Large intestine (tissue), 12 donors: ENCODE data around the gene SERF2. TPM values are rescaled to one million over a fixed set of nuclear protein-coding genes. Genes with fewer than 3 reads are reported as not detected.
"Not testable (repeated sequence)": the region's sequence is repeated elsewhere in the genome, so short reads cannot be mapped to it uniquely, and the experiment has no call there.

ENCODE experiments used
- DNase-seq, 2 donors: peaks; one replicate each; pipeline versions ENCODE4 v3.0.0 to v3.0.0-alpha.2; 2013
- H3K27ac ChIP-seq: one replicate; pipeline ENCODE4 v1.5.1; 2013; ENCODE audit warnings: low read length
- H3K27me3 ChIP-seq: 2 replicates; pipeline ENCODE4 v1.6.1; 2013; ENCODE audit warnings: low read length; ENCODE audit not compliant: control insufficient read depth, insufficient read depth
- H3K36me3 ChIP-seq: 2 replicates; pipeline ENCODE4 v1.6.1; 2013; ENCODE audit warnings: low read length; ENCODE audit not compliant: control insufficient read depth, insufficient read depth
- H3K4me1 ChIP-seq: one replicate; pipeline ENCODE4 v1.6.1; 2013; ENCODE audit warnings: low read length; ENCODE audit not compliant: control insufficient read depth, insufficient read depth
- H3K4me3 ChIP-seq: one replicate; pipeline ENCODE4 v1.5.1; 2013; ENCODE audit warnings: low read length
- H3K9me3 ChIP-seq: one replicate; pipeline ENCODE4 v1.6.1; 2013; ENCODE audit warnings: mild to moderate bottlenecking, low read depth, low read length, moderate library complexity; ENCODE audit not compliant: control insufficient read depth
- WGBS: methylation state at CpG from one replicate; pipeline ENCODE4 v1.1.5; 2013; ENCODE audit warnings: low lambda C conversion rate; ENCODE audit not compliant: insufficient coverage; 5-methylcytosine and 5-hydroxymethylcytosine counted together
- long read RNA-seq, 11 donors: transcript quantifications; one replicate each; lab custom pipeline, GENCODE V29; 2026
- polyA plus RNA-seq: library from polyadenylated mRNA; unstranded; fragments of 120-200 nt; gene quantifications from one replicate; pipeline ENCODE4 v1.2.1, GENCODE V29; 2013

SERF2 gene
- 720 TPM for polyA plus RNA-seq
- long read RNA-seq, donor 1, transcript SERF2-216 (2 exons, 1,030 nt) = minor isoform, 5 of 352 reads
- long read RNA-seq, donor 1, transcript SERF2-201 (3 exons, 1,537 nt) = major isoform, 292 of 352 reads
- long read RNA-seq, donor 1, transcript SERF2-207 (2 exons, 582 nt) = minor isoform, 36 of 352 reads
- long read RNA-seq, donor 1, partial matches to known transcripts = 13 of 352 reads
- long read RNA-seq, donor 1, other reads (novel, unspliced or antisense) = 0 of 352 reads
- long read RNA-seq, donor 2, transcript SERF2-216 (2 exons, 1,030 nt) = minor isoform, 25 of 966 reads
- long read RNA-seq, donor 2, transcript SERF2-207 (2 exons, 582 nt) = minor isoform, 133 of 966 reads
- long read RNA-seq, donor 2, transcript SERF2-201 (3 exons, 1,537 nt) = major isoform, 801 of 966 reads
- long read RNA-seq, donor 2, partial matches to known transcripts = 0 of 966 reads
- long read RNA-seq, donor 2, other reads (novel, unspliced or antisense) = 0 of 966 reads
- long read RNA-seq, donor 3 = 0 reads
- long read RNA-seq, donor 4, transcript SERF2-201 (3 exons, 1,537 nt) = major isoform, 75 of 84 reads
- long read RNA-seq, donor 4, transcript SERF2-207 (2 exons, 582 nt) = minor isoform, 7 of 84 reads
- long read RNA-seq, donor 4, partial matches to known transcripts = 0 of 84 reads
- long read RNA-seq, donor 4, other reads (novel, unspliced or antisense) = 0 of 84 reads
- long read RNA-seq, donor 5, transcript SERF2-201 (3 exons, 1,537 nt) = major isoform, 419 of 484 reads
- long read RNA-seq, donor 5, transcript SERF2-207 (2 exons, 582 nt) = minor isoform, 53 of 484 reads
- long read RNA-seq, donor 5, transcript SERF2-216 (2 exons, 1,030 nt) = minor isoform, 7 of 484 reads
- long read RNA-seq, donor 5, partial matches to known transcripts = 0 of 484 reads
- long read RNA-seq, donor 5, other reads (novel, unspliced or antisense) = 0 of 484 reads
- long read RNA-seq, donor 6, transcript SERF2-201 (3 exons, 1,537 nt) = major isoform, 470 of 564 reads
- long read RNA-seq, donor 6, transcript SERF2-216 (2 exons, 1,030 nt) = minor isoform, 10 of 564 reads
- long read RNA-seq, donor 6, transcript SERF2-207 (2 exons, 582 nt) = minor isoform, 75 of 564 reads
- long read RNA-seq, donor 6, partial matches to known transcripts = 0 of 564 reads
- long read RNA-seq, donor 6, other reads (novel, unspliced or antisense) = 0 of 564 reads
- long read RNA-seq, donor 7, transcript SERF2-201 (3 exons, 1,537 nt) = major isoform, 361 of 420 reads
- long read RNA-seq, donor 7, transcript SERF2-216 (2 exons, 1,030 nt) = minor isoform, 9 of 420 reads
- long read RNA-seq, donor 7, transcript SERF2-207 (2 exons, 582 nt) = minor isoform, 45 of 420 reads
- long read RNA-seq, donor 7, partial matches to known transcripts = 0 of 420 reads
- long read RNA-seq, donor 7, other reads (novel, unspliced or antisense) = 0 of 420 reads
- long read RNA-seq, donor 8, transcript SERF2-201 (3 exons, 1,537 nt) = major isoform, 1,025 of 1,177 reads
- long read RNA-seq, donor 8, transcript SERF2-202 (3 exons, 506 nt) = minor isoform, 7 of 1,177 reads
- long read RNA-seq, donor 8, transcript SERF2-216 (2 exons, 1,030 nt) = minor isoform, 24 of 1,177 reads
- long read RNA-seq, donor 8, transcript SERF2-207 (2 exons, 582 nt) = minor isoform, 114 of 1,177 reads
- long read RNA-seq, donor 8, partial matches to known transcripts = 0 of 1,177 reads
- long read RNA-seq, donor 8, other reads (novel, unspliced or antisense) = 0 of 1,177 reads
- long read RNA-seq, donor 9, transcript SERF2-201 (3 exons, 1,537 nt) = major isoform, 660 of 769 reads
- long read RNA-seq, donor 9, transcript SERF2-216 (2 exons, 1,030 nt) = minor isoform, 11 of 769 reads
- long read RNA-seq, donor 9, transcript SERF2-207 (2 exons, 582 nt) = minor isoform, 90 of 769 reads
- long read RNA-seq, donor 9, partial matches to known transcripts = 0 of 769 reads
- long read RNA-seq, donor 9, other reads (novel, unspliced or antisense) = 0 of 769 reads
- long read RNA-seq, donor 10, transcript SERF2-216 (2 exons, 1,030 nt) = minor isoform, 21 of 736 reads
- long read RNA-seq, donor 10, transcript SERF2-201 (3 exons, 1,537 nt) = major isoform, 634 of 736 reads
- long read RNA-seq, donor 10, transcript SERF2-207 (2 exons, 582 nt) = minor isoform, 68 of 736 reads
- long read RNA-seq, donor 10, partial matches to known transcripts = 5 of 736 reads
- long read RNA-seq, donor 10, other reads (novel, unspliced or antisense) = 0 of 736 reads
- long read RNA-seq, donor 11, transcript SERF2-201 (3 exons, 1,537 nt) = major isoform, 467 of 552 reads
- long read RNA-seq, donor 11, transcript SERF2-207 (2 exons, 582 nt) = minor isoform, 65 of 552 reads
- long read RNA-seq, donor 11, transcript SERF2-202 (3 exons, 506 nt) = minor isoform, 5 of 552 reads
- long read RNA-seq, donor 11, transcript SERF2-216 (2 exons, 1,030 nt) = minor isoform, 13 of 552 reads
- long read RNA-seq, donor 11, partial matches to known transcripts = 0 of 552 reads
- long read RNA-seq, donor 11, other reads (novel, unspliced or antisense) = 0 of 552 reads

- peak within 1 kb of the TSS; percentile 87 for H3K27ac ChIP-seq
- H3K4me3 ChIP-seq = peak within 1 kb of the TSS; percentile 89
- WGBS = no CpG with 5 or more reads among the region's 66 CpGs
- peak; percentile 100 for DNase-seq
- H3K4me1 ChIP-seq = peaks cover 23% of the 10 kb centered on the region
- H3K9me3 ChIP-seq = no peaks in the 10 kb centered on the region
- H3K36me3 ChIP-seq = peaks cover 39% of the 10 kb centered on the region
- no peaks in the 10 kb centered on the region for H3K27me3 ChIP-seq
Observed at GRCh38 chr15:43791993-43792760, at the start of gene SERF2. Gene SERF2 (plus strand): TSS chr15:43792320. CDS start chr15:43792377, 57 bp downstream.

- no CpG with 5 or more reads among the region's 84 CpGs for WGBS
- Histone ChIP-seq H3K4me3 (peak within 1 kb of the TSS; percentile 88), H3K27ac (peak within 1 kb of the TSS; percentile 97)
- H3K36me3 ChIP-seq, H3K4me1 ChIP-seq, H3K9me3 ChIP-seq, H3K27me3 ChIP-seq: not testable (repeated sequence)
- DNase-seq = peak; percentile 93 to 95
Observed at GRCh38 chr15:43746245-43746902, 45.7 kb upstream of the SERF2 start, which contains the start of gene PDIA3. Gene PDIA3 (plus strand): TSS chr15:43746438. CDS start chr15:43746540, 102 bp downstream.

DNA sequence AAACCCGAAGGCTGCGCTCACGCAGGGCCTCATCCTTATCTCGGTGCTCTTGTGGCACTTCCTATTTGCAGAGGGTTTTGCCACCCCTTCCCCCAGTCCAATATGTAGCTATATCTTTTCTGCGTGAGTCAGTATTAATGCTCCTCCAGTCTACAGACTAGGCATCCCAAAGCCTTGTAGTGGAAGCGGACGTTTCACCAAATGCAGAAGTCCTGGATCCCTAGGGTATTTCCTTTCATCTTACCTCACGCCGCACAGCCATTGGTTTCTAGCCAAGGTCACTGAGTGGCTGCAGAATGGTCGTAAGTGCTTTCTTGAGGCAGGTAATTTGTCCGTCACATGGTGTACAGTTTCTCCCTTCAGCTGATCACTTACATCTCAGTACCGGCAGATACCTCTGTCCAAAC is 45.2 kb upstream of the SERF2 start:
- not testable (repeated sequence) for H3K9me3 ChIP-seq

DNA sequence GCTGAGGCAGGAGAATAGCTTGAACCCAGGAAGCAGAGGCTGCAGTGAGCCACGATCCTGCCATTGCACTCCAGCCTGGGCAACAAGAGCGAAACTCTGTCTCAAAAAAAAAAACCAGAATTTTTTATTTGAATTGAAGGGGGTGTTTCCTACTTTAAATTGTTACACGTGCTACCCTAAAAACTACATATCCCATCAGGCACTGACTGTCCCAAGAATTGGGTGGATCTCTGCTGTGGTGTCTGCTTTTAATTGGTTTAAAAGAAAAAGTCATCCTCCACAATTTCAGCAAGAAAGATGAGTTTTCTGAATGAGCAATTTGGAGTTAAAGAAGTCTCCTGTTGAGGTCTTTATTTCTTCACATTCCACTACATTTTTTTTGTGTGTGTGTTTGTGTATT is 43.7 kb upstream of the SERF2 start:
- no peaks in the 10 kb centered on the region for H3K9me3 ChIP-seq
- H3K4me3 ChIP-seq = no peak overlapping the region
- peaks cover 6% of the 10 kb centered on the region for H3K36me3 ChIP-seq
- WGBS = no CpG with 5 or more reads among the region's 3 CpGs
- peaks cover 3% of the 10 kb centered on the region for H3K4me1 ChIP-seq
- H3K27ac ChIP-seq = no peak overlapping the region
- no peak for DNase-seq
- no peaks in the 10 kb centered on the region for H3K27me3 ChIP-seq

More for the DNA sequence above, 45.2 kb upstream of the SERF2 start:
- Histone ChIP-seq H3K27ac (peak overlapping the region; percentile 97), H3K4me3 (peak overlapping the region; percentile 88)
- not testable (repeated sequence) for H3K27me3 ChIP-seq, H3K36me3 ChIP-seq, H3K4me1 ChIP-seq
- 0% methylated on average over 1 of the region's 12 CpGs for WGBS
- DNase-seq = peak; percentile 35 to 77

DNA sequence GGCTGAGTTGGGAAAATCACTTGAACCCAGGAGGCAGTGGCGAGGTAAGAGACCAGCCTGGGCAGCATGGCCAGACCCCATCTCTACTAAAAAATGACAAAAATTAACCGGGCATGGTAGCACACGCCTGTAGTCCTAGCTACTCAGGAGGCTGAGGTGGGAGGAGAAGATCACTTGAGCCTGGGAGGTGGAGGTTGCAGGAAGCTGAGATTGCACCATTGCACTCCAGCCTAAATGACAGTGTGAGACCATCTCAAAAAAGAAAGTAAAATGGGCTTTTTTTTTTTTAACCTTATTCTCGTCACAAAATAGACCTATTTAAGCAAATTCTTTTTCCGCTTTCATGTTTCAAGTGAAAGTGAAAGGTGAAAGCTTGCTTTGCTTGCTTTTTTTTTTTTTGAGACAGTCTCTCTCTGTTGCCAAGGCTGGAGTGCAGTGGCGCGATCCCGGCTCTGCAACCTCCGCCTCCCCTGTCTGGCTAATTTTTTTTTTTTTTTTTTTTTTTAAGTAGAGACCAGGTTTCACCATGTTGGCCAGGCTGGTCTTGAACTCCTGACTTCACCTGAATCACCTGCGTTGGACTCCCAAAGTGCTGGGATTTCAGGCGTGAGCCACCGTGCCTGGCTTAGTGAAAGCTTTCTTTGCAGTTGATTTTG is 42.3 kb upstream of the SERF2 start:
- WGBS = 90% methylated on average over 4 of the region's 12 CpGs
- no peaks in the 10 kb centered on the region for H3K27me3 ChIP-seq
- peaks cover 14% of the 10 kb centered on the region for H3K36me3 ChIP-seq
- H3K4me3 ChIP-seq = no peak overlapping the region
- peaks cover 3% of the 10 kb centered on the region for H3K4me1 ChIP-seq
- H3K27ac ChIP-seq = no peak overlapping the region
- peak in 1 of 2 donors; percentile 26 for DNase-seq
- no peaks in the 10 kb centered on the region for H3K9me3 ChIP-seq

- no peak for DNase-seq
- no peaks in the 10 kb centered on the region for H3K9me3 ChIP-seq
- no peaks in the 10 kb centered on the region for H3K27me3 ChIP-seq
- H3K36me3 ChIP-seq = peaks cover 28% of the 10 kb centered on the region
- WGBS = 66% methylated on average over 5 of the region's 6 CpGs
- H3K4me1 ChIP-seq = peaks cover 3% of the 10 kb centered on the region
- H3K4me3 ChIP-seq = no peak overlapping the region
- H3K27ac ChIP-seq = no peak overlapping the region
Observed at GRCh38 chr15:43751885-43752284, 40.2 kb upstream of the SERF2 start.

- DNase-seq = no peak
- Histone ChIP-seq H3K27me3 (no peaks in the 10 kb centered on the region), H3K4me3 (no peak overlapping the region), H3K27ac (no peak overlapping the region), H3K36me3 (peaks cover 78% of the 10 kb centered on the region), H3K9me3 (no peaks in the 10 kb centered on the region), H3K4me1 (no peaks in the 10 kb centered on the region)
- WGBS = 83% methylated on average over 1 of the region's 6 CpGs
Observed at GRCh38 chr15:43762824-43763223, 29.3 kb upstream of the SERF2 start.
